SIG-M5 treated with dmso at 0.1 percent for 504 hours (cell line): ENCODE measurements around the gene SLMAP.

Experiments
- DNase-seq: peaks from one replicate; lab custom pipeline; 2025; ENCODE audit not compliant: unreplicated experiment; lab: John Stamatoyannopoulos, UW

Gene SLMAP

GRCh38 chr3:57933602-57934001 lies 177.5 kb downstream of the SLMAP start:
- no peak for DNase-seq

GRCh38 chr3:57934373-57934772 lies 178.3 kb downstream of the SLMAP start:
- DNase-seq, result no peak

GRCh38 chr3:57935539-57935938 lies 179.4 kb downstream of the SLMAP start:
- DNase-seq, result no peak

- no peak for DNase-seq
Measured at GRCh38 chr3:57937092-57937491, 181.0 kb downstream of the SLMAP start.

GRCh38 chr3:57939775-57940174 lies 183.7 kb downstream of the SLMAP start:
- DNase-seq, result no peak

- DNase-seq, result no peak
Measured at GRCh38 chr3:57942388-57942787, 186.3 kb downstream of the SLMAP start.

- no peak for DNase-seq
Measured at GRCh38 chr3:57942872-57943283, 186.8 kb downstream of the SLMAP start.

- no peak for DNase-seq
Measured at GRCh38 chr3:57943525-57944495, 187.7 kb downstream of the SLMAP start.

- no peak for DNase-seq
Measured at GRCh38 chr3:57946970-57947381, 190.9 kb downstream of the SLMAP start.

- DNase-seq, result no peak
Measured at GRCh38 chr3:57948080-57948671, 192.1 kb downstream of the SLMAP start.

GRCh38 chr3:57948781-57949242 lies 192.7 kb downstream of the SLMAP start:
- no peak for DNase-seq

- DNase-seq, result no peak
Measured at GRCh38 chr3:57949344-57949743, 193.2 kb downstream of the SLMAP start.

- DNase-seq, result no peak
Measured at GRCh38 chr3:57949785-57950615, 193.9 kb downstream of the SLMAP start.

GRCh38 chr3:57951066-57951882 lies 195.2 kb downstream of the SLMAP start:
- peak; percentile 83 for DNase-seq

GRCh38 chr3:57952208-57952631 lies 196.1 kb downstream of the SLMAP start:
- DNase-seq, result no peak

- no peak for DNase-seq
Measured at GRCh38 chr3:57952651-57953050, 196.5 kb downstream of the SLMAP start.

- DNase-seq, result no peak
Measured at GRCh38 chr3:57953576-57953975, 197.5 kb downstream of the SLMAP start.

GRCh38 chr3:57956119-57956832 lies 200.2 kb downstream of the SLMAP start:
- DNase-seq, result peak; percentile 47

- DNase-seq, result no peak
Measured at GRCh38 chr3:57956833-57957174, 200.7 kb downstream of the SLMAP start.

- no peak for DNase-seq
Measured at GRCh38 chr3:57957824-57958223, 201.7 kb downstream of the SLMAP start.
